Raji (cell line): ENCODE measurements around the gene USH2A.

ENCODE experiments used
- POLR2A ChIP-seq: IDR thresholded peaks from 2 replicates; pipeline ENCODE4 v1.6.1; 2011; ENCODE audit warnings: low read depth, low read length, control low read depth; ENCODE audit not compliant: insufficient read depth

Gene USH2A

GRCh38 chr1:215590779-215591491, 832.3 kb downstream of the USH2A start:
- TF ChIP-seq POLR2A: no peak

GRCh38 chr1:215589650-215590435, 833.4 kb downstream of the USH2A start:
- TF ChIP-seq POLR2A: no peak

GRCh38 chr1:215584389-215584788, 838.9 kb downstream of the USH2A start:
- TF ChIP-seq POLR2A: no peak

GRCh38 chr1:215583185-215583749, 840.0 kb downstream of the USH2A start:
- TF ChIP-seq POLR2A: no peak

GRCh38 chr1:215581896-215582295, 841.4 kb downstream of the USH2A start:
- no peak for TF ChIP-seq POLR2A
